MCF 10A (cell line): ENCODE data around the gene TCIRG1. TPM values are rescaled to one million over a fixed set of nuclear protein-coding genes. Genes with fewer than 3 reads are reported as not detected.

ENCODE experiments used
- BruUV-seq: library from RNA; stranded (reverse); fragments of 400-500 nt; replicated peaks from 2 replicates; lab custom pipeline; 2021; lab: Mats Ljungman, UMichigan
- CTCF ChIA-PET: fragments of 300-600 bp; sonication (Branson Sonifier 250); formaldehyde crosslinking; extraction: SDS; loops from one replicate; lab custom pipeline; 2021; ENCODE audit warnings: antibody characterized with exemption, inconsistent platforms; lab: Yijun Ruan, JAX
- POLR2A ChIA-PET: fragments of 300-600, 350-650 bp; sonication (Branson Sonifier 250); formaldehyde crosslinking; extraction: SDS; loops from one replicate; lab custom pipeline; 2020; ENCODE audit warnings: antibody characterized with exemption, inconsistent platforms; lab: Yijun Ruan, JAX
- DNase-seq: peaks from one replicate; pipeline ENCODE4 v3.0.0-alpha.2; 2018; ENCODE audit not compliant: unreplicated experiment
- H3K27ac Mint-ChIP-seq: one replicate; pipeline ENCODE4 v1.8.0; 2022; ENCODE audit warnings: mild to moderate bottlenecking, low read depth, mixed read lengths; ENCODE audit not compliant: unreplicated experiment
- H3K27me3 Mint-ChIP-seq: one replicate; pipeline ENCODE4 v1.8.0; 2022; ENCODE audit warnings: mixed read lengths; ENCODE audit not compliant: insufficient read depth, unreplicated experiment
- H3K36me3 Mint-ChIP-seq: one replicate; pipeline ENCODE4 v1.8.0; 2022; ENCODE audit warnings: mild to moderate bottlenecking, moderate library complexity, mixed read lengths; ENCODE audit not compliant: insufficient read depth, unreplicated experiment
- H3K4me1 Mint-ChIP-seq: one replicate; pipeline ENCODE4 v1.8.0; 2022; ENCODE audit warnings: mixed read lengths; ENCODE audit not compliant: insufficient read depth, unreplicated experiment
- H3K4me3 Mint-ChIP-seq: one replicate; pipeline ENCODE4 v1.8.0; 2022; ENCODE audit warnings: mild to moderate bottlenecking, moderate library complexity, mixed read lengths; ENCODE audit not compliant: unreplicated experiment
- H3K9me3 Mint-ChIP-seq: one replicate; pipeline ENCODE4 v1.8.0; 2022; ENCODE audit warnings: mixed read lengths; ENCODE audit not compliant: unreplicated experiment
- intact Hi-C: fragments of 100-400 bp; cut with micrococcal nuclease; formaldehyde crosslinking; loops from 2 replicates; pipeline ENCODE4 v1.14.1; 2022
- total RNA-seq: library from RNA; stranded (reverse); gene quantifications from 2 replicates; pipeline ENCODE4 v1.2.3, GENCODE V29; 2022
- TF ChIP-seq, protein P1 (sequence below): fragments of 200-600 bp; IDR thresholded peaks from one replicate; pipeline ENCODE4 v1.8.0; 2022; ENCODE audit warnings: antibody characterized with exemption, mild to moderate bottlenecking; ENCODE audit not compliant: unreplicated experiment

The TCIRG1 gene
- total RNA-seq, 1 experiment from 2014 or later: 12.3 TPM

DNA sequence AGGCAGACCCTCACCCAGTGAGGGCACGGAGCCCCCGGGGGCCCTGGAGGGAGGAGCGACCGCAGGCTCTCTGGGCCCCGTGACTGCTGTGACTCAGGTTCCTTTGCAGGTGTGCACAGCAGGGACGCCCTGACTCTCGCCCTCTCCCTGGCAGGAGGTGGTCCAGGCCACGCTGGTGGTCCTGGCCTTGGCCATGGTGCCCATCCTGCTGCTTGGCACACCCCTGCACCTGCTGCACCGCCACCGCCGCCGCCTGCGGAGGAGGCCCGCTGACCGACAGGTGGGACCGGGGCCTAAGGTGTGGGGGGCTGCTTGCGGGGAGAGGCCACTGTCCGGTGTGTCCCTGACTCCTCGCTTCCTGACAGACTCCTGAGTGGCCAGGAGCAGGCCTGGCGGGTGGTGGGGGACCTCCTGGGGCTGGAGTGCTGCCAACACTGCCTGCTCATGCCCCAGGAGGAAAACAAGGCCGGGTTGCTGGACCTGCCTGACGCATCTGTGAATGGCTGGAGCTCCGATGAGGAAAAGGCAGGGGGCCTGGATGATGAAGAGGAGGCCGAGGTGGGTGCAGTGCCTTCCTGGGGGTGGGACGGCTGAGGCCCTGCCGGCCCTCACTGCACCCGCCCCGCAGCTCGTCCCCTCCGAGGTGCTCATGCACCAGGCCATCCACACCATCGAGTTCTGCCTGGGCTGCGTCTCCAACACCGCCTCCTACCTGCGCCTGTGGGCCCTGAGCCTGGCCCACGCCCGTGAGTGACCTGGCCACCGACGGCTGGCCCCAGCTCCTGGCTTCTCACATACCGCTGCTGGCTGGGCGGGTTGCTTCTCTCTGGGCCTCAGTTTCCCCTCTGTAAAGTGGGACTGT lies 10.9 kb downstream of the TCIRG1 start:
- POLR2A ChIA-PET: interaction anchor here (0.7 to 1.4 kb wide), 2 partner anchors 19 to 148 kb away, joined by 3 read pairs; partner anchors contain the start of gene NDUFS8
- CTCF ChIA-PET: no interaction called here
- TF ChIP-seq, protein P1, sequence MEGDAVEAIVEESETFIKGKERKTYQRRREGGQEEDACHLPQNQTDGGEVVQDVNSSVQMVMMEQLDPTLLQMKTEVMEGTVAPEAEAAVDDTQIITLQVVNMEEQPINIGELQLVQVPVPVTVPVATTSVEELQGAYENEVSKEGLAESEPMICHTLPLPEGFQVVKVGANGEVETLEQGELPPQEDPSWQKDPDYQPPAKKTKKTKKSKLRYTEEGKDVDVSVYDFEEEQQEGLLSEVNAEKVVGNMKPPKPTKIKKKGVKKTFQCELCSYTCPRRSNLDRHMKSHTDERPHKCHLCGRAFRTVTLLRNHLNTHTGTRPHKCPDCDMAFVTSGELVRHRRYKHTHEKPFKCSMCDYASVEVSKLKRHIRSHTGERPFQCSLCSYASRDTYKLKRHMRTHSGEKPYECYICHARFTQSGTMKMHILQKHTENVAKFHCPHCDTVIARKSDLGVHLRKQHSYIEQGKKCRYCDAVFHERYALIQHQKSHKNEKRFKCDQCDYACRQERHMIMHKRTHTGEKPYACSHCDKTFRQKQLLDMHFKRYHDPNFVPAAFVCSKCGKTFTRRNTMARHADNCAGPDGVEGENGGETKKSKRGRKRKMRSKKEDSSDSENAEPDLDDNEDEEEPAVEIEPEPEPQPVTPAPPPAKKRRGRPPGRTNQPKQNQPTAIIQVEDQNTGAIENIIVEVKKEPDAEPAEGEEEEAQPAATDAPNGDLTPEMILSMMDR: no peak
- Mint-ChIP-seq H3K4me1 (no peaks in the 10 kb centered on the region), H3K27ac (no peak overlapping the region), H3K27me3 (no peaks in the 10 kb centered on the region), H3K36me3 (peaks cover 5% of the 10 kb centered on the region), H3K4me3 (no peak overlapping the region), H3K9me3 (no peaks in the 10 kb centered on the region)
- no TSS peak for BruUV-seq
- no peak for DNase-seq
- intact Hi-C loops: no loop called here

DNA sequence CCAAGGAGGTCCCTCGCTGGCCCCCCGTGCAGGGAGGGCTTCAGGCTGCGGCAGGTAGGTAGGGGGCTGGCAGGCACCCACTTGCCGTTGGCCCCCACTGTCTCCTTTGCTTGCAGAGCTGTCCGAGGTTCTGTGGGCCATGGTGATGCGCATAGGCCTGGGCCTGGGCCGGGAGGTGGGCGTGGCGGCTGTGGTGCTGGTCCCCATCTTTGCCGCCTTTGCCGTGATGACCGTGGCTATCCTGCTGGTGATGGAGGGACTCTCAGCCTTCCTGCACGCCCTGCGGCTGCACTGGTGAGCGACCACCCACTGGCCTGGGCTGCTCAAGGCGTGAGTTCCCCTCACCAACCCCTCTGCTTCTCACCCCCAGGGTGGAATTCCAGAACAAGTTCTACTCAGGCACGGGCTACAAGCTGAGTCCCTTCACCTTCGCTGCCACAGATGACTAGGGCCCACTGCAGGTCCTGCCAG lies 11.6 kb downstream of the TCIRG1 start:
- POLR2A ChIA-PET: interaction anchor here (1.4 kb wide), 1 partner anchor 20 kb away, joined by 3 read pairs; the partner anchor contains the start of gene NDUFS8
- TF ChIP-seq, protein P1: no peak
- no TSS peak for BruUV-seq
- Mint-ChIP-seq H3K4me3 (no peak overlapping the region), H3K4me1 (no peaks in the 10 kb centered on the region), H3K27me3 (no peaks in the 10 kb centered on the region), H3K27ac (no peak overlapping the region), H3K36me3 (peaks cover 5% of the 10 kb centered on the region), H3K9me3 (no peaks in the 10 kb centered on the region)
- CTCF ChIA-PET: no interaction called here
- intact Hi-C loops: no loop called here
- no peak for DNase-seq

DNA sequence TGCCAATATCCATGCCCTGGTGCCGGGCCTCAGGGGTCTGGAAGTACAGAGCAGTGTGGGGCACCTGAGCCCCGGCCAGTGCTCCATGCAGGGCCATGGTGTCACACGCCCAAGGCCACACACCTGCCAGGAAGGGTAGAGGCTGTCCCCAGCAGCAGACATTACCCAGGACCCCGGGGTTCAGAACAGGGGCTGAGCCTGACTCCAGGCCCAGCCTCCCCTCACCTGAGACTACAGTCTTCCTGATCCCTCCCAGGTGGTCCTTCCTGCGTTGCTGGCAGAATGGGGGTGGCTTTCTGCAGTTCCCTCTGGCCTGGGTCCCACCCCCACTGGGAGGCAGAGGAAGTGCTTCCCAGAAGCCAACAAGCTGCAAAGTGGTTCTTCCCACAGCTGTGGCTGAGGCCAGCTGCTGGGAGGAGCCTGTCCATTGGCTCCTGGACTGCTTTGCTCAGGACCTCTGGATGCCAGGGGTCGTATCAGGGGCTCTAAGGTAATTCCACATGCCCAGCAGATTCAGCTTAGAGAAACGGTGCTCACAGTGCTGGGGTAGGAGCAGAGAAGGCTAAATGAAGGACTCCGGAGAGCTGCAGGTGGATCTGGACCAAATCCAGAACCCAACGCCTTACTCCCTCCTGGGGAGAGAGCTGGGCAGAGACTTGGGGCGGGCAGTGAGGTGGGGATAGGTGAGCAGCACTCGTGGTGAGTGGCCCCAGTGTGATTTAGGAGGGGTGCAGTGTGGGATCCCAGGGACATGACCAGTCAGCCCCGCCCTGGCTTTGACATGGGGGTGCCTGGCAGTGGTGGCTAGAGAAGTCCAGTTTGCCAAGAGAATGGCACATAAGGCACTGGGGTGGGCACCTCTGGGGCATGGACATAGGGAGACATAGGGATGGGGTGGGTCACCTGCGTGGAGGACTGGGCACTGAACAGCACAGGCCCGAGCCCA lies 12.6 kb downstream of the TCIRG1 start:
- no TSS peak for BruUV-seq
- Mint-ChIP-seq H3K27me3 (no peaks in the 10 kb centered on the region), H3K27ac (no peak overlapping the region), H3K4me3 (no peak overlapping the region), H3K9me3 (no peaks in the 10 kb centered on the region), H3K4me1 (no peaks in the 10 kb centered on the region), H3K36me3 (peaks cover 5% of the 10 kb centered on the region)
- no peak for DNase-seq
- POLR2A ChIA-PET: interaction anchor here (1.4 kb wide), 1 partner anchor 21 kb away, joined by 3 read pairs; the partner anchor contains the start of gene NDUFS8
- TF ChIP-seq, protein P1: no peak
- intact Hi-C loops: no loop called here
- CTCF ChIA-PET: interaction anchor here (0.7 kb wide), 1 partner anchor 43 kb away, joined by 3 read pairs; no protein-coding TSS in a partner anchor
